ENCODE data around the gene GRIN2C.

GRIN2C gene

GRCh38 chr17:74796211-74796610 is 63.5 kb downstream of the GRIN2C start:
- no peak for DNase-seq

DNA sequence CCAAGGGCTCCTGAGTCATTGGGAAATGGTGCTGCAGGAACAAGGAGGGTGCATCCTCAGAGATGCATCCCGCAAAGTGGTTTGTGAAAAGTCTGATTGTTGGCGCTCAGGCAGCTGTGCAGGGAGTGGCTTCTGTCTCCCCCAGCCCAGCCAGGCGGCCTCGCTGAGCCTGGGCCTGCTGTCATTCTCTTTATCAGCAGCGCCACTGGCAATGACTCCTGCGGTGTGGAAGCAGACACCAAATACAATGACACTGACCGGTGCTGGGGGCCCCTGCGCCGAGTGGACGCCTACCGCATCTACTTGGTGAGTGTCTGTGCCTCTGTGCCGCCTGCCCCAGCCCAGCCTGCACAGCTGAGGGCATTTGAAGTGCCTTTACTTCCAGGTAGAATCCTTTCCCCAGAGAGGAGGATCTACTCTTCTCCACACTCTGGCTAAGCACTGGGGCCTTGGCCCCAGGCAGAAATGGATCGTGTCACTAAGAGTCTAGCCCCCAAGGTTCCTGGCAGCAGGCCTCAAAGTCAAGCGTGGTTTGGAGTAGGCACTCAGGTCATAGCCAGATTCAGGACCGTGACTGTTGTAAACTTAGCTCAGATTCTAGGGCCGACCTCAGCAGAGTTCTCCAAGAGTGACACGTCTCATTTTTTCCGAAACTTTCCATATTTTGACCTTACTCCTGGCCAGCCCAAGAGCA is 64.2 kb downstream of the GRIN2C start:
- no peak for DNase-seq

GRCh38 chr17:74792586-74793105 is 67.0 kb downstream of the GRIN2C start:
- no peak for DNase-seq

Data from cortex of kidney (tissue), 1 donor.